ENCODE results near the gene CHST13.

Gene CHST13

DNA sequence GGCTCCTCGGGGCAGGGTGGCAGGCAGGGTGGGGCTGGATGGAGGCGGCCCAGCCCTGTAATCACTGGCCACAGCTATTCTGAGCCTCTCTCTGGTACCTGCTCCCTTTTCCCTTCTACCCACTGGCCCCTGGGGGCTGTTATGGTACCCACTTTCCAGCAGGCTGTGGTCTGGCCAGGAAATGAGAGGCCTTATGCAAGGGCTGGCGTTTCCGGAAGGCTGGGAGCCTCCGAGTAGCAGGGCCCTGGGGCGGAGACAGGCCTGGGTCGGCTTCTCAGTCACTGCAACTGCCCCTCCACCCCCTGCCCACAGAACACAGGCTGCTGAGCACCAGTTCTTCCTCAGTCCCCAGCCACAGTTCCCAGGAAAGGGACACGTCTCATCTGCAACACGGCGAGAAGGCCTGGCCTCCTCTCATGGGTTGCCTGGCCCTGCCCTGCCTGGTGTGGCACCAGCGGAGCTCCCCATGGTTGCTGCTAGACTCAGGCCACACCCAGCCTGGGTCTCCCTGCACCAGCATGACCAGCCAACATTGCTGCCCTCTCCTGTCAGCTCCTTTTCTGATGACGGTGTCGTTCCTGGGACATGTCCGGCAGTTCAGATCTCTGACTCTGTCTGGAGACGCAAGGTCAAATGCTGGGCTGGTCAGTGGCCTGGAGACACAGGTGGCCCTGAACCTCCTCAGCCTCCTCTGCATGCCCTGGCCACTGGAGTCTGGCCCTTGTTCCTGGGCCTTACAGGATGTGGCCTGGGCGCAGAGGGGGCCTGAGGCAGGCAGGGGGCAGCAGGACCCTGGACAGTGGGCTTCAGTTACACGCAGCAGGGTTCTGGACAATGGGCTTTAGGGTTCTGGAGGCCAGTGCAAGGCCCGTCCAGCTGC lies 6.5 kb downstream of the CHST13 start:
- TF ChIP-seq, protein P1, sequence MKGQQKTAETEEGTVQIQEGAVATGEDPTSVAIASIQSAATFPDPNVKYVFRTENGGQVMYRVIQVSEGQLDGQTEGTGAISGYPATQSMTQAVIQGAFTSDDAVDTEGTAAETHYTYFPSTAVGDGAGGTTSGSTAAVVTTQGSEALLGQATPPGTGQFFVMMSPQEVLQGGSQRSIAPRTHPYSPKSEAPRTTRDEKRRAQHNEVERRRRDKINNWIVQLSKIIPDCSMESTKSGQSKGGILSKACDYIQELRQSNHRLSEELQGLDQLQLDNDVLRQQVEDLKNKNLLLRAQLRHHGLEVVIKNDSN (IDR thresholded peaks at IDR 0.05) = no peak
- TF ChIP-seq EGR1 (IDR thresholded peaks at IDR 0.05) (no peak), CREB1 (IDR thresholded peaks at IDR 0.05; ENCODE audit: low read depth) (no peak), EP300 (IDR thresholded peaks at IDR 0.05; ENCODE audit: borderline replicate concordance) (no peak), ZBTB7A (IDR thresholded peaks at IDR 0.05; ENCODE audit: low read depth) (no peak), TEAD4 (IDR thresholded peaks at IDR 0.05) (no peak)

DNA sequence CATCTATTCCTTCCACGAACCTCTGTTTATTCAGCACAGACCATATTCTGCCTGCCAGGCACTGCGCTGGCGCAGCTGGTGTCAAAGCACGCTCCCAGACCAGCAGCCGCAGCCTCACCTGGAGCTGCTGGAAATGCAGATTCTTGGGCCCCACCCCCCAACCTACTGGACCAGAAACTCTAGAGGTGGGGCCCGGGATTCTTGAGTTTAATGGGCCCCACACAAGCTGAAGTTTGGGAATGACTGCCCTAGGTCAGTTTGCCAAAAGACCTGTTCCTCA lies 7.0 kb downstream of the CHST13 start:
- no peak for TF ChIP-seq EGR1 (IDR thresholded peaks at IDR 0.05)
- TF ChIP-seq, protein P1 (IDR thresholded peaks at IDR 0.05) = no peak

DNA sequence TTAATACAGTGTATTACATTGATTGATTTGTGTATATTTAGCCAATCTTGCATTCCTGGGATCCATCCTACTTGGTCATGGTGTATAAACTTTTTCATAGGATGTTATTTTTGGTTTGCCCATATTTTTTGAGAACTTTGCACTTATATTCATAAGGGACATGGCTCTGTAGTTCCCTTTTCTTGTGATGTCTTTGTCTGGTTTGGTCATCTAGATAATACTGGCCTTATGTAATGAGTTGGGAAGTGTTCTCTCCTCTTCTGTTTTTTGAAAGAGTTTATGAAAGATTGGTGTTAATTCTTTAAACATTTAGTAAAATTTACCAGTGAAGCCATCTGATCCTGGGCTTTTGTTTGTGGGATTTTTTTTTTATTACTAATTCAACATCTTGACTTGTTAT lies 9.6 kb downstream of the CHST13 start:
- TF ChIP-seq TCF12 (IDR thresholded peaks at IDR 0.05; ENCODE audit: low read depth) (no peak), TAF1 (IDR thresholded peaks at IDR 0.05; ENCODE audit: low read depth) (no peak), EGR1 (IDR thresholded peaks at IDR 0.05) (no peak), FOXM1 (IDR thresholded peaks at IDR 0.05; ENCODE audit: borderline replicate concordance, low read depth) (no peak), TEAD4 (IDR thresholded peaks at IDR 0.05) (no peak)
- TF ChIP-seq, protein P2, sequence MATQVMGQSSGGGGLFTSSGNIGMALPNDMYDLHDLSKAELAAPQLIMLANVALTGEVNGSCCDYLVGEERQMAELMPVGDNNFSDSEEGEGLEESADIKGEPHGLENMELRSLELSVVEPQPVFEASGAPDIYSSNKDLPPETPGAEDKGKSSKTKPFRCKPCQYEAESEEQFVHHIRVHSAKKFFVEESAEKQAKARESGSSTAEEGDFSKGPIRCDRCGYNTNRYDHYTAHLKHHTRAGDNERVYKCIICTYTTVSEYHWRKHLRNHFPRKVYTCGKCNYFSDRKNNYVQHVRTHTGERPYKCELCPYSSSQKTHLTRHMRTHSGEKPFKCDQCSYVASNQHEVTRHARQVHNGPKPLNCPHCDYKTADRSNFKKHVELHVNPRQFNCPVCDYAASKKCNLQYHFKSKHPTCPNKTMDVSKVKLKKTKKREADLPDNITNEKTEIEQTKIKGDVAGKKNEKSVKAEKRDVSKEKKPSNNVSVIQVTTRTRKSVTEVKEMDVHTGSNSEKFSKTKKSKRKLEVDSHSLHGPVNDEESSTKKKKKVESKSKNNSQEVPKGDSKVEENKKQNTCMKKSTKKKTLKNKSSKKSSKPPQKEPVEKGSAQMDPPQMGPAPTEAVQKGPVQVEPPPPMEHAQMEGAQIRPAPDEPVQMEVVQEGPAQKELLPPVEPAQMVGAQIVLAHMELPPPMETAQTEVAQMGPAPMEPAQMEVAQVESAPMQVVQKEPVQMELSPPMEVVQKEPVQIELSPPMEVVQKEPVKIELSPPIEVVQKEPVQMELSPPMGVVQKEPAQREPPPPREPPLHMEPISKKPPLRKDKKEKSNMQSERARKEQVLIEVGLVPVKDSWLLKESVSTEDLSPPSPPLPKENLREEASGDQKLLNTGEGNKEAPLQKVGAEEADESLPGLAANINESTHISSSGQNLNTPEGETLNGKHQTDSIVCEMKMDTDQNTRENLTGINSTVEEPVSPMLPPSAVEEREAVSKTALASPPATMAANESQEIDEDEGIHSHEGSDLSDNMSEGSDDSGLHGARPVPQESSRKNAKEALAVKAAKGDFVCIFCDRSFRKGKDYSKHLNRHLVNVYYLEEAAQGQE (IDR thresholded peaks at IDR 0.05; ENCODE audit: low read depth) = no peak
- TF ChIP-seq, protein P3, sequence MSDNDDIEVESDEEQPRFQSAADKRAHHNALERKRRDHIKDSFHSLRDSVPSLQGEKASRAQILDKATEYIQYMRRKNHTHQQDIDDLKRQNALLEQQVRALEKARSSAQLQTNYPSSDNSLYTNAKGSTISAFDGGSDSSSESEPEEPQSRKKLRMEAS (IDR thresholded peaks at IDR 0.05) = no peak

DNA sequence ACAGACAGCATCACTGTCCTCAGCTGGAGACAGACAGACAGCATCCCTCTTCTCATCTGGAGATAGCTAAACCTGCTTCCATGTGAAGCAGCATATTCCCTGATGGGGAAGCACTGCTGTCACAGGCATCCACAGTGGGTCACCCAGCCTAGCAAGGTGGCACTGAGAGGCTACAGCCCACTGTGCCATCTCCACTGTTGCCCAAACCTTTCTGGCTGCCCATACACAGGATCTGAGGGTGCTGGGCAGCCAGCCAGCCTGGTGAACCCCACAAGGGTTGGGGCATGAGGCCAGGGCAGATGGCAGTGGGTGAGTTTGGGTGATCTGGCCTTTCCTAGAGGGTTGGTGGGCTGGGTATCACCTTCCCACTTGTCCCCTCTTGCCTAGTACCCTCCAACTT lies 11.7 kb downstream of the CHST13 start:
- no peak for TF ChIP-seq RAD21 (IDR thresholded peaks at IDR 0.05; ENCODE audit: low read depth)
- TF ChIP-seq NFIC (IDR thresholded peaks at IDR 0.05) = no peak
- no peak for TF ChIP-seq FOXM1 (IDR thresholded peaks at IDR 0.05; ENCODE audit: borderline replicate concordance, low read depth)
- TF ChIP-seq YY1 (IDR thresholded peaks at IDR 0.05; ENCODE audit: low read depth) = no peak
- no peak for TF ChIP-seq TCF12 (IDR thresholded peaks at IDR 0.05; ENCODE audit: low read depth)
- no peak for TF ChIP-seq CREB1 (IDR thresholded peaks at IDR 0.05; ENCODE audit: low read depth)
- TF ChIP-seq EGR1 (IDR thresholded peaks at IDR 0.05) = no peak
- no peak for TF ChIP-seq TEAD4 (IDR thresholded peaks at IDR 0.05)
- TF ChIP-seq ZBTB7A (IDR thresholded peaks at IDR 0.05; ENCODE audit: low read depth) = no peak
- no peak for TF ChIP-seq EP300 (IDR thresholded peaks at IDR 0.05; ENCODE audit: borderline replicate concordance)
- TF ChIP-seq, protein P1 (IDR thresholded peaks at IDR 0.05) = no peak

DNA sequence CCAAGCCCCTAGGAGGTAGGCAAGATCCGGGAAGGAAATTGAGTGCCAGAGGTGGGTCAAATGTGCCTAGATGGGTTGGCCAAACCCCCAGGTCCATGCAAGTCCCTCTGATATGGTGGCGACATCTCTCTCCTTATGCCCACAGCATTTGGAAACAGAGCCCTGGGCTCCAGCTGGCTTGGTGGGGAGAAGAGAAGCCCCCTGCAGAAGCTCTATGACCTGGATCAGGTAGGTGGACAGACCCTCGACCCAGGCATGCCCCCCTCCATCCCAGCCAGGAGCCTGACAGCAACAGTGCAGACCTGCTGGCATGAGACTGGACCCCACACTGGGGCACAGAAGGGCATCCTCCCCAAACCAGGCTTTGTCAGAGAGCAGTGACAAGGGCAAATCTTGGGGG lies 12.2 kb downstream of the CHST13 start:
- no peak for TF ChIP-seq CEBPB (IDR thresholded peaks at IDR 0.05)
- TF ChIP-seq TAF1 (IDR thresholded peaks at IDR 0.05; ENCODE audit: low read depth) = no peak
- no peak for TF ChIP-seq CREB1 (IDR thresholded peaks at IDR 0.05; ENCODE audit: low read depth)
- TF ChIP-seq, protein P1 (IDR thresholded peaks at IDR 0.05) = no peak
- no peak for TF ChIP-seq ZBTB7A (IDR thresholded peaks at IDR 0.05; ENCODE audit: low read depth)
- no peak for TF ChIP-seq TCF12 (IDR thresholded peaks at IDR 0.05; ENCODE audit: low read depth)
- TF ChIP-seq, protein P2 (IDR thresholded peaks at IDR 0.05; ENCODE audit: low read depth) = no peak
- TF ChIP-seq, protein P3 (IDR thresholded peaks at IDR 0.05) = no peak
- no peak for TF ChIP-seq YY1 (IDR thresholded peaks at IDR 0.05; ENCODE audit: low read depth)
- no peak for TF ChIP-seq RAD21 (IDR thresholded peaks at IDR 0.05; ENCODE audit: low read depth)
- TF ChIP-seq EP300 (IDR thresholded peaks at IDR 0.05; ENCODE audit: borderline replicate concordance) = no peak
- no peak for TF ChIP-seq NFIC (IDR thresholded peaks at IDR 0.05)
- TF ChIP-seq EGR1 (IDR thresholded peaks at IDR 0.05) = no peak
- no peak for TF ChIP-seq FOXM1 (IDR thresholded peaks at IDR 0.05; ENCODE audit: borderline replicate concordance, low read depth)
- no peak for TF ChIP-seq TEAD4 (IDR thresholded peaks at IDR 0.05)

Data from Ishikawa (cell line).